MCF 10A (cell line): ENCODE data around the gene FEZF2. TPM values are rescaled to one million over a fixed set of nuclear protein-coding genes. Genes with fewer than 3 reads are reported as not detected.

Experiments used
- BruUV-seq: library from RNA; stranded (reverse); fragments of 400-500 nt; replicated peaks from 2 replicates; lab custom pipeline; 2021; lab: Mats Ljungman, UMichigan
- CTCF ChIA-PET: fragments of 300-600 bp; sonication (Branson Sonifier 250); formaldehyde crosslinking; extraction: SDS; loops from one replicate; lab custom pipeline; 2021; ENCODE audit warnings: antibody characterized with exemption, inconsistent platforms; lab: Yijun Ruan, JAX
- POLR2A ChIA-PET: fragments of 300-600, 350-650 bp; sonication (Branson Sonifier 250); formaldehyde crosslinking; extraction: SDS; loops from one replicate; lab custom pipeline; 2020; ENCODE audit warnings: antibody characterized with exemption, inconsistent platforms; lab: Yijun Ruan, JAX
- DNase-seq: peaks from one replicate; pipeline ENCODE4 v3.0.0-alpha.2; 2018; ENCODE audit not compliant: unreplicated experiment
- H3K27ac Mint-ChIP-seq: one replicate; pipeline ENCODE4 v1.8.0; 2022; ENCODE audit warnings: mild to moderate bottlenecking, low read depth, mixed read lengths; ENCODE audit not compliant: unreplicated experiment
- H3K27me3 Mint-ChIP-seq: one replicate; pipeline ENCODE4 v1.8.0; 2022; ENCODE audit warnings: mixed read lengths; ENCODE audit not compliant: insufficient read depth, unreplicated experiment
- H3K36me3 Mint-ChIP-seq: one replicate; pipeline ENCODE4 v1.8.0; 2022; ENCODE audit warnings: mild to moderate bottlenecking, moderate library complexity, mixed read lengths; ENCODE audit not compliant: insufficient read depth, unreplicated experiment
- H3K4me1 Mint-ChIP-seq: one replicate; pipeline ENCODE4 v1.8.0; 2022; ENCODE audit warnings: mixed read lengths; ENCODE audit not compliant: insufficient read depth, unreplicated experiment
- H3K4me3 Mint-ChIP-seq: one replicate; pipeline ENCODE4 v1.8.0; 2022; ENCODE audit warnings: mild to moderate bottlenecking, moderate library complexity, mixed read lengths; ENCODE audit not compliant: unreplicated experiment
- H3K9me3 Mint-ChIP-seq: one replicate; pipeline ENCODE4 v1.8.0; 2022; ENCODE audit warnings: mixed read lengths; ENCODE audit not compliant: unreplicated experiment
- CTCF ChIP-seq: fragments of 200-600 bp; IDR thresholded peaks from one replicate; pipeline ENCODE4 v1.8.0; 2022; ENCODE audit warnings: antibody characterized with exemption, mild to moderate bottlenecking; ENCODE audit not compliant: unreplicated experiment
- intact Hi-C: fragments of 100-400 bp; cut with micrococcal nuclease; formaldehyde crosslinking; loops from 2 replicates; pipeline ENCODE4 v1.14.1; 2022
- total RNA-seq: library from RNA; stranded (reverse); gene quantifications from 2 replicates; pipeline ENCODE4 v1.2.3, GENCODE V29; 2022

FEZF2 gene
- total RNA-seq, 1 experiment from 2014 or later = not detected

- peaks cover 6% of the 10 kb centered on the region for H3K36me3 Mint-ChIP-seq
- intact Hi-C loops = no loop called here
- no peak for TF ChIP-seq CTCF
- peaks cover 100% of the 10 kb centered on the region for H3K27me3 Mint-ChIP-seq
- no peak overlapping the region for H3K27ac Mint-ChIP-seq
- no peaks in the 10 kb centered on the region for H3K9me3 Mint-ChIP-seq
- POLR2A ChIA-PET = no interaction called here
- no peak for DNase-seq
- CTCF ChIA-PET = interaction anchor here (0.6 to 1.3 kb wide), 2 partner anchors 39 to 55 kb away, joined by 3 to 7 read pairs; no protein-coding TSS in a partner anchor
- no TSS peak for BruUV-seq
- no peaks in the 10 kb centered on the region for H3K4me1 Mint-ChIP-seq
- H3K4me3 Mint-ChIP-seq = no peak overlapping the region
Measured at GRCh38 chr3:62387251-62387650, 13.9 kb upstream of the FEZF2 start.

GRCh38 chr3:62379321-62379798 lies 6.0 kb upstream of the FEZF2 start:
- no peak for DNase-seq
- no peak overlapping the region for H3K27ac Mint-ChIP-seq
- peaks cover 100% of the 10 kb centered on the region for H3K27me3 Mint-ChIP-seq
- intact Hi-C loops = no loop called here
- ChIA-PET CTCF (interaction anchor here (0.7 kb wide), 1 partner anchor 44 kb away, joined by 3 read pairs; no protein-coding TSS in a partner anchor), POLR2A (no interaction called here)
- H3K4me1 Mint-ChIP-seq = no peaks in the 10 kb centered on the region
- no peak for TF ChIP-seq CTCF
- no peaks in the 10 kb centered on the region for H3K36me3 Mint-ChIP-seq
- no TSS peak for BruUV-seq
- no peaks in the 10 kb centered on the region for H3K9me3 Mint-ChIP-seq
- no peak overlapping the region for H3K4me3 Mint-ChIP-seq

- Mint-ChIP-seq H3K27me3 (peaks cover 100% of the 10 kb centered on the region), H3K27ac (no peak overlapping the region), H3K4me3 (no peak overlapping the region), H3K36me3 (no peaks in the 10 kb centered on the region), H3K9me3 (no peaks in the 10 kb centered on the region), H3K4me1 (no peaks in the 10 kb centered on the region)
- ChIA-PET POLR2A (no interaction called here), CTCF (no interaction called here)
- intact Hi-C loops = no loop called here
- DNase-seq = no peak
- BruUV-seq = no TSS peak
- no peak for TF ChIP-seq CTCF
Measured at GRCh38 chr3:62378921-62379320, 5.6 kb upstream of the FEZF2 start.

GRCh38 chr3:62378311-62378789 lies 5.0 kb upstream of the FEZF2 start:
- POLR2A ChIA-PET = no interaction called here
- peaks cover 98% of the 10 kb centered on the region for H3K27me3 Mint-ChIP-seq

More at GRCh38 chr3:62378311-62378789, 5.0 kb upstream of the FEZF2 start:
- no peaks in the 10 kb centered on the region for H3K36me3 Mint-ChIP-seq
- no TSS peak for BruUV-seq
- no peak overlapping the region for H3K27ac Mint-ChIP-seq
- no peaks in the 10 kb centered on the region for H3K4me1 Mint-ChIP-seq
- CTCF ChIA-PET = no interaction called here
- TF ChIP-seq CTCF = no peak
- no peak for DNase-seq
- no peaks in the 10 kb centered on the region for H3K9me3 Mint-ChIP-seq
- no peak overlapping the region for H3K4me3 Mint-ChIP-seq
- intact Hi-C loops = no loop called here
